Mesendoderm (in vitro differentiated cells): ENCODE measurements around the gene SPANXA1. TPM values are rescaled to one million over a fixed set of nuclear protein-coding genes. Genes with fewer than 3 reads are reported as not detected.
"Not testable (repeated sequence)": the region's sequence is repeated elsewhere in the genome, so short reads cannot be mapped to it uniquely, and the experiment has no call there.

Source experiments
- DNase-seq: peaks from one replicate; pipeline ENCODE4 v3.0.0; 2013
- H2AK5ac ChIP-seq: 2 replicates; pipeline ENCODE4 v1.6.1; 2013; ENCODE audit warnings: low read length, inconsistent platforms
- H2BK120ac ChIP-seq: 2 replicates; pipeline ENCODE4 v1.6.1; 2013; ENCODE audit warnings: low read depth, mild to moderate bottlenecking, low read length, moderate library complexity, mixed read lengths
- H2BK15ac ChIP-seq: replicated peaks from 2 replicates; pipeline ENCODE4 v1.6.1; 2013; ENCODE audit warnings: low read depth, mild to moderate bottlenecking, moderate library complexity
- H2BK5ac ChIP-seq: 2 replicates; pipeline ENCODE4 v1.6.1; 2013; ENCODE audit warnings: low read length, inconsistent platforms
- H3K18ac ChIP-seq: 2 replicates; pipeline ENCODE4 v1.6.1; 2013; ENCODE audit warnings: mild to moderate bottlenecking, low read length, mixed read lengths
- H3K23ac ChIP-seq: one replicate; pipeline ENCODE4 v1.6.1; 2013; ENCODE audit warnings: low read length
- H3K27ac ChIP-seq: 2 replicates; pipeline ENCODE4 v1.5.1; 2013; ENCODE audit warnings: low read depth, mild to moderate bottlenecking, inconsistent platforms, low read length, moderate library complexity
- H3K27me3 ChIP-seq: 2 replicates; pipeline ENCODE4 v1.6.1; 2013; ENCODE audit warnings: low read length, control low read depth, mild to moderate bottlenecking, inconsistent platforms; ENCODE audit not compliant: insufficient read depth, poor library complexity
- H3K36me3 ChIP-seq: 2 replicates; pipeline ENCODE4 v1.6.1; 2013; ENCODE audit warnings: low read length, inconsistent platforms; ENCODE audit not compliant: control insufficient read depth, insufficient read depth
- H3K4ac ChIP-seq: one replicate; pipeline ENCODE4 v1.6.1; 2013; ENCODE audit warnings: low read depth, mild to moderate bottlenecking, low read length, moderate library complexity
- H3K4me1 ChIP-seq: 2 replicates; pipeline ENCODE4 v1.6.1; 2013; ENCODE audit warnings: low read depth, low read length, inconsistent platforms; ENCODE audit not compliant: control insufficient read depth
- H3K4me2 ChIP-seq: 2 replicates; pipeline ENCODE4 v1.6.1; 2013; ENCODE audit warnings: low read length
- H3K4me3 ChIP-seq: 2 replicates; pipeline ENCODE4 v1.5.1; 2013; ENCODE audit warnings: mild to moderate bottlenecking, low read length
- H3K56ac ChIP-seq: one replicate; pipeline ENCODE4 v1.6.1; 2013; ENCODE audit warnings: low read length
- H3K79me1 ChIP-seq: 2 replicates; pipeline ENCODE4 v1.6.1; 2013; ENCODE audit warnings: low read length, inconsistent platforms
- H3K79me2 ChIP-seq: 2 replicates; pipeline ENCODE4 v1.6.1; 2013; ENCODE audit warnings: mild to moderate bottlenecking, low read length; ENCODE audit not compliant: control insufficient read depth, insufficient read depth
- H3K9ac ChIP-seq: 2 replicates; pipeline ENCODE4 v1.6.1; 2013; ENCODE audit warnings: low read length, inconsistent platforms
- H4K5ac ChIP-seq: one replicate; pipeline ENCODE4 v1.6.1; 2013; ENCODE audit warnings: low read length
- H4K8ac ChIP-seq: one replicate; pipeline ENCODE4 v1.6.1; 2013; ENCODE audit warnings: low read depth, mild to moderate bottlenecking, control low read depth, low read length, moderate library complexity
- WGBS: extraction: QIAGEN DNeasy Blood & Tissue Kit; methylation state at CpG from one replicate; pipeline ENCODE4 v1.1.7; 2013; ENCODE audit warnings: low lambda C conversion rate, missing lambda C conversion rate; ENCODE audit not compliant: insufficient coverage; ENCODE audit errors: extremely low coverage; 5-methylcytosine and 5-hydroxymethylcytosine counted together
- polyA plus RNA-seq, 2 experiments: library from polyadenylated mRNA; stranded (reverse); fragments of 200-250 nt; gene quantifications; one replicate each; pipeline ENCODE4 v1.2.3, GENCODE V29; 2013

SPANXA1 gene
- polyA plus RNA-seq (2013, experiment 1 of 2), result 0.13 TPM
- 0.21 TPM for polyA plus RNA-seq (2013, experiment 2 of 2)

- H3K4me1 ChIP-seq, H3K27me3 ChIP-seq, H3K4ac ChIP-seq, H3K79me1 ChIP-seq, H3K4me2 ChIP-seq, H3K56ac ChIP-seq, H2BK120ac ChIP-seq, DNase-seq, H3K4me3 ChIP-seq, H3K79me2 ChIP-seq, H4K8ac ChIP-seq, H3K9ac ChIP-seq, H2AK5ac ChIP-seq, H3K36me3 ChIP-seq, H4K5ac ChIP-seq, H3K27ac ChIP-seq, H2BK5ac ChIP-seq, H2BK15ac ChIP-seq, H3K18ac ChIP-seq, H3K23ac ChIP-seq: not testable (repeated sequence)
- no CpG with 5 or more reads among the region's 10 CpGs for WGBS
Observed at GRCh38 chrX:141584638-141585037, at the start of gene SPANXA1. TSS of gene SPANXA1 (minus strand) at chrX:141584738. CDS start at chrX:141584678, 60 bp downstream.

- H3K27me3 ChIP-seq, result no peaks in the 10 kb centered on the region
- H3K9ac ChIP-seq, result no peak overlapping the region
- H2AK5ac ChIP-seq, result no peak overlapping the region
- no peak for DNase-seq
- H3K79me1 ChIP-seq, result no peaks in the 10 kb centered on the region
- no peak overlapping the region for H3K27ac ChIP-seq
- no peak overlapping the region for H3K56ac ChIP-seq
- H3K23ac ChIP-seq, result no peak overlapping the region
- no peak overlapping the region for H3K4me2 ChIP-seq
- no peak overlapping the region for H2BK120ac ChIP-seq
- no peak overlapping the region for H2BK5ac ChIP-seq
- H3K79me2 ChIP-seq, result no peaks in the 10 kb centered on the region
- no peaks in the 10 kb centered on the region for H3K4me1 ChIP-seq
- no peaks in the 10 kb centered on the region for H3K36me3 ChIP-seq
- no peak overlapping the region for H4K5ac ChIP-seq
- H4K8ac ChIP-seq, result no peak overlapping the region
- no peak overlapping the region for H2BK15ac ChIP-seq
- no peak overlapping the region for H3K18ac ChIP-seq
- H3K4me3 ChIP-seq, result no peak overlapping the region
- H3K4ac ChIP-seq, result no peak overlapping the region
Observed at GRCh38 chrX:141632124-141632523, 47.6 kb upstream of the SPANXA1 start.

- no peak overlapping the region for H3K9ac ChIP-seq
- H3K27me3 ChIP-seq, result no peaks in the 10 kb centered on the region
- no peak overlapping the region for H4K8ac ChIP-seq
- no peak overlapping the region for H3K4me3 ChIP-seq
- H3K4me1 ChIP-seq, result no peaks in the 10 kb centered on the region
- no peak overlapping the region for H3K56ac ChIP-seq
- no peak overlapping the region for H3K4me2 ChIP-seq
- no peak overlapping the region for H3K18ac ChIP-seq
- H4K5ac ChIP-seq, result no peak overlapping the region
- H2BK5ac ChIP-seq, result no peak overlapping the region
- no peaks in the 10 kb centered on the region for H3K79me1 ChIP-seq
- H2AK5ac ChIP-seq, result no peak overlapping the region
- no peak overlapping the region for H3K27ac ChIP-seq
- no peak overlapping the region for H2BK120ac ChIP-seq
- H2BK15ac ChIP-seq, result no peak overlapping the region
- no peaks in the 10 kb centered on the region for H3K79me2 ChIP-seq
- DNase-seq, result no peak
- H3K23ac ChIP-seq, result no peak overlapping the region
- H3K36me3 ChIP-seq, result no peaks in the 10 kb centered on the region
- no peak overlapping the region for H3K4ac ChIP-seq
- no CpG with 5 or more reads among the region's 2 CpGs for WGBS
Observed at GRCh38 chrX:141619336-141619735, 34.8 kb upstream of the SPANXA1 start.

GRCh38 chrX:141609111-141609510 is 24.6 kb upstream of the SPANXA1 start:
- H3K27ac ChIP-seq, result no peak overlapping the region
- no CpG with 5 or more reads among the region's 1 CpG for WGBS
- no peak overlapping the region for H2AK5ac ChIP-seq
- no peak overlapping the region for H3K23ac ChIP-seq
- H3K9ac ChIP-seq, result no peak overlapping the region
- H3K4me3 ChIP-seq, result no peak overlapping the region
- no peak overlapping the region for H2BK15ac ChIP-seq
- DNase-seq, result no peak
- H3K4me1 ChIP-seq, result no peaks in the 10 kb centered on the region
- H2BK5ac ChIP-seq, result no peak overlapping the region
- H3K56ac ChIP-seq, result no peak overlapping the region
- H3K79me1 ChIP-seq, result no peaks in the 10 kb centered on the region
- no peak overlapping the region for H4K8ac ChIP-seq
- no peak overlapping the region for H4K5ac ChIP-seq
- H3K36me3 ChIP-seq, result no peaks in the 10 kb centered on the region
- no peak overlapping the region for H2BK120ac ChIP-seq
- H3K4ac ChIP-seq, result no peak overlapping the region
- H3K4me2 ChIP-seq, result no peak overlapping the region
- H3K18ac ChIP-seq, result no peak overlapping the region
- no peaks in the 10 kb centered on the region for H3K79me2 ChIP-seq
- no peaks in the 10 kb centered on the region for H3K27me3 ChIP-seq

GRCh38 chrX:141589408-141589807 is 4.9 kb upstream of the SPANXA1 start, which contains the start of gene SPANXA2:
TSS of gene SPANXA2 (plus strand) at chrX:141589708. CDS start at chrX:141589768, 60 bp downstream.
- not testable (repeated sequence) for H3K36me3 ChIP-seq

GRCh38 chrX:141542551-141542950 is 42.0 kb downstream of the SPANXA1 start:
- H3K27ac ChIP-seq, H3K18ac ChIP-seq, H3K9ac ChIP-seq, H3K23ac ChIP-seq, H3K79me2 ChIP-seq, H3K79me1 ChIP-seq, H3K4me2 ChIP-seq, H4K5ac ChIP-seq, H2BK15ac ChIP-seq, H2BK120ac ChIP-seq, H3K36me3 ChIP-seq, DNase-seq, H2BK5ac ChIP-seq, H3K27me3 ChIP-seq, H3K56ac ChIP-seq, H3K4ac ChIP-seq, H2AK5ac ChIP-seq, H3K4me3 ChIP-seq, H4K8ac ChIP-seq, H3K4me1 ChIP-seq: not testable (repeated sequence)
- no CpG with 5 or more reads among the region's 16 CpGs for WGBS

More at GRCh38 chrX:141589408-141589807, 4.9 kb upstream of the SPANXA1 start, which contains the start of gene SPANXA2:
- not testable (repeated sequence) for H3K79me1 ChIP-seq, DNase-seq, H2BK120ac ChIP-seq, H3K23ac ChIP-seq, H2BK15ac ChIP-seq, H3K18ac ChIP-seq, H3K4me2 ChIP-seq, H2BK5ac ChIP-seq, H3K56ac ChIP-seq, H4K8ac ChIP-seq, H3K9ac ChIP-seq, H3K4me1 ChIP-seq, H3K27ac ChIP-seq, H3K79me2 ChIP-seq, H2AK5ac ChIP-seq, H3K27me3 ChIP-seq, H3K4me3 ChIP-seq, H3K4ac ChIP-seq, H4K5ac ChIP-seq
- WGBS, result no CpG with 5 or more reads among the region's 10 CpGs
